HS-27A (cell line): ENCODE data around the gene PTBP3.

ENCODE experiments used
- DNase-seq: peaks from one replicate; pipeline ENCODE4 v3.0.0-alpha.2; 2012; ENCODE audit warnings: low read depth, missing footprints

The PTBP3 gene

DNA sequence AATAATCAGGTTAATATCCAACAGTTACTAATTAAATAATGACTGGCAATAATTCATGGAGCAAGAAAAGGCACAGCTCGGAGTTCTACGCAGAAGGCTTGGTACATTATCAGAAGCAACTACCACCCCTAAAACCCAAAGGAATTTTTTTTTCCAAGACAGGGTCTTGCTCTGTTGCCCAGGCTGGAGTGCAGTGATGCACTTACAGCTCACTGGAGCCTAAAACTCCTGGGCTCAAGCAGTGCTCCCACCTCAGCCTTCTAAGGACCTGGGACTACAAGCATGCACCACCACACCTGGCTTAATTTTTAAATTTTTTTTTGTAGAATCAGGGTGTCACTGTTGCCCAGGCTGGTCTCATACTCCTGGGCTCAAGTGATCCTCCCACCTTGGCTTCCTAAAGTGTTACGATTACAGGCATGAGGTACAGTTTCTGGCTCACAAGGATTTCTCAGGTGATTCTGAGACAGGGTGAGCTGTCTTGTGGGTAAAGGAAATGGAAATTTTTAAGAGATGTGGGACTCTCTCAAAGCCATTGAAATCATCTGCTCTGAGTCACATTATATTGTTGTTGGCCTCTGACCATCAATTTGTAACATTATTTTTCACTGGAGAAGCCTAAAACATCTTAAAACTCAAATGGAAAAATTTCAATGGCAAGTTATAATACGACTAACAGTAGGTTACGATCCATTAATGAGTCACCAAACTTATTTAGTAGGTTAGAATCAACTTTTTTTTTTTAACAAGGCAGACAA is 26.8 kb upstream of the PTBP3 start:
- no peak for DNase-seq

DNA sequence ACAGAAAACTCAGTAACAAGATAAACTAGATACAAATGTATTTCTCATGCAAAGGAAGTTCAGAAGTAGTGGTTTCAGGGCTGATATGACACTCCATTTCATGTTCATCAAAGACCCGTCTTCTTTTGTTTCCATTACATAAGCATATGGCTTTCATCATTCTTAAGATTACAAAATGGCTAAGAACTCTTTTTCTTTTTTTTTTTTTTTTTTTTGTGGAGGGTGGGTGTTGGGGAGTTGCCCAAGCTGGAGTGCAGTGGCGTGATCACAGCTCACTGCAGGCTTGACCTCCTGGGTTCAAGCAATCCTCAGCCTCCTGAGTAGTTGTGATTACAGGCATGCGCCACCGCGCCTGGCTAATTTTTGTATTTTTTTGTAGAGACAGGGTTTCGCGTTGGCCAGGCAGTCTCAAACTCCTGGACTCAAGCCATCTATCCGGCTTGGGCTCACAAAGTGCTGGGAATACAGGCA is 22.0 kb upstream of the PTBP3 start:
- no peak for DNase-seq

DNA sequence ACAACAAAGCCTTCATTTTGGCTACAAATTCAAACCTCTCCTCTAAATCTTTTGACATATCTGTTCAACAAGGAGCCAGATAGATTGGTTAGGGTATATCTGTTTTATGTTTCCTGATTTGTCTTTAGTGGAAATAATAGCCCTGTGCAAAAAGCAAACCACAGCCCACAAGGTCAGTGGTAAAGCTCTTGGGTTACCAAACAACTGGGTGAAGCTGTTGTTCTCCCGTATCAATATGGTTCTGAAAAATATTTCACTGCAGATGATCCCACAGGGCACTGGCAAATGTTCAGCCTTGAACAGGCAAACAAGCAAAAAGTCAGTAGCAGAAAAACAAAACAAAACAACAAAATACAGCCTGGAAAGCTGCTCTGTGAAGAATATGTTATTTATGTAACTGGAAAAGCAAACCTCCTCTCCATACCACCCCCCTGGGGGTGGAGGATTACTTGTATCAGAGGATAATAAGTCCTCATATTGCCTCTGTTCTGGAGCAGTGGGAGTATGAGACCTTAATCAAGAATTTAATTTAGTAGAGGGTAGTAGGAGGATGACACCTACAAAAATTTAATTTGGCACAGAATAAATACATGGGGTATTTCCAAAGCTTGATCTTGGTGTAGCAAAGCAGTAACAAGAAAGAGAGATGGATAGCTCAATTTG is 20.8 kb upstream of the PTBP3 start:
- DNase-seq = no peak

DNA sequence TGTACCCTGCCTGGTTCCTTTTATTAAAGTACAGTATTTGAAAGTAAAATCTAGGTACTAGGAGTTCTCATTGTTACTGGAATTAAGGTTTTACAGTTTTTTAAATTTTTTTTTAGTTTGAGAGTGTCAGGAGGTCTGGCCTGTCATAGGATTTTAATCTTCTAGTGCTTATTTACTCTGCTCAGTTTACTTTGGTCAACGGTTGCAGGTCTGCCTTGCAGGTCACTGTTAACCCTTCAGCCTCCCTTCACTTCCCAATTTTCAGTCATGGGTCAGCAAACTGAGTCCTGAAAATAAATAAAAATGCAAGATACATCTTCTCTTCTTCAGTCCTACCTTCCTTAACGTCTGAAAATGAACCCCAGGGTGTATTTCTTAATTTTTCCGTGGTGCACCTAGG is 18.8 kb upstream of the PTBP3 start:
- no peak for DNase-seq

DNA sequence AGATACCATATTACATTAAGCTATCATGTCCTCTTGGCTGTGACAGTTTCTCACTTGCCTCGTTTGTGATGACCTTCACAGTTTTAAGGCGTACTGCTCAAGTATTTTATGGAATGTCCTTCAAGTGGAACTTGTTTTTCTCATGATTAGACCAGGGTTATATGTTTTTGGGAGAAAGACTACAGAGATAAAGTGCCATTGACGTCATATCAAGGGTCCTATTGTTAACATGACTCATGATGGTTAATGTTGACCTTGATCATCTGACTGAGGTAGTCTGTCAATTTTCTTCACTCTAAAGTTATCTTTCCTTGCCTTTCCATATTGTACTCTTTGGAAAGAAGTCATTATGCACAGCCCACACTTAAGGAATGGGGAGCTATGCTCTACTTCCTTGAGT is 17.8 kb upstream of the PTBP3 start:
- DNase-seq = no peak

DNA sequence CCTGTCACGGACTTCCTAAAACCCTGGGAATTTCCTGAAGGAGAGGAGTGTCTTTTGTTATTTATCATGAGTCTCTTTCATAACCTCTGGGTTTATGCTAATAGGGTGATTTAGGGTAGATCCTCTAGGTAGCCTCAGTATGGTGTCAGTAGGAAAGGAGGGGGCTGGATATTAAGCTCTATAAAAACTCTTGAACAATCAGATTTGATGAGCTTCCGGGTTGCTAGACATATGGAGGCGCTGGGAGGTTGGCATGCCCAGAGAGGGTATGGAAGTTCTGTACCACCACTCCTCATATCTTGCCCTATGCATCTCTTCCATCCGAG is 15.6 kb upstream of the PTBP3 start:
- no peak for DNase-seq

DNA sequence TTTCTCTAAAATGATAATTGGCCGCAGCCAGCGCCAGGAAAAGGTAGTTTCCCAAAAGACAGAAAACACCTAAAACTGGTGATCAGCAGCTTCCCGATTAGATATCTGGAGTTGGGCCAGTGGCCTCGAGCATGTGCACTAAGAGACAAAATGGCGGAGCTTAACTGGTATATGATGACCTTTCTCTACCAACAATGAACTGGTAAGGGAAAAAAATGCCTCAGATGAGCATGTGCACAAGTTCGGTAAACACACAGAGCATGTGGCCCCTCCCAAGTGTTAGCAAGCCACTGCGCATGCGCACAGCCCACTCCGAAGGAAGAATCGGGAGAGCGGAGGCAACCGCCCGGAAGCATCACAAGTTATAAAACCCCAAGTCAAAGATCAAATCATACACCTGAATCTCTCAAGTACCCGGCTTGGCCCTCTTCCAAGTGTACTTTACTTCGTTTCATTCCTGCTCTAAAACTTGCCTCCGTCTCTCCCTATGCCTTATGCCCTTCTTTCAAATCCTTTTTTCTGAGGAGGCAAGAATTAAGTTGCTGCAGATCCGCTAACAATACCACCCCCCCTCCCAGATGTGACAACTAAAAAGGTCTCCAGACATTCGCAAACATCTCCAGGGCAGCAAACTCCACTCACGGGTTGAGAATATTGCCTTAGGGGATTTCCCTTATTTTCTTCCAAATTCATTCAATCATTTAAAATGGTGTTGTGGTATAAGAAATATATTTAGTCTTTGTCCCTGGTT is 15.0 kb upstream of the PTBP3 start:
- no peak for DNase-seq

DNA sequence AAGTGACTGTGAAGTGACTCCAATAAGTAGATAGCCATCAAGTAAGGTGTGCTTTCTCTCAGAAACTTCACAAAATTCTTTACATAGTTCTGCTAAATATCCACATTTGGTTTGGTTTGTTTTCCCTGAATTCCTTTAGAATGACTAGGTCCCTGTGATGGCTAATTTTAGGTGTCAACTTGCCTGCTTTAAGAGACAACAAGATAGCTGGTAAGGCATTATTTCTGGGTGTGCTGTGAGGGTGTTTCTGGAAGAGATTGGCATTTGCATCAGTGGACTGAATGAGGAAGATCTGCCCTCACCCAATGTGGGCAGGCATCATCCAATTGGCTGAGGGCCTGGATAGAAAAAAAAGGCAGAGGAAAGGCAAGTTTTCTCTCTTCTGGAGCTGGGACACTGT is 8.3 kb upstream of the PTBP3 start:
- peak; percentile 72 for DNase-seq

DNA sequence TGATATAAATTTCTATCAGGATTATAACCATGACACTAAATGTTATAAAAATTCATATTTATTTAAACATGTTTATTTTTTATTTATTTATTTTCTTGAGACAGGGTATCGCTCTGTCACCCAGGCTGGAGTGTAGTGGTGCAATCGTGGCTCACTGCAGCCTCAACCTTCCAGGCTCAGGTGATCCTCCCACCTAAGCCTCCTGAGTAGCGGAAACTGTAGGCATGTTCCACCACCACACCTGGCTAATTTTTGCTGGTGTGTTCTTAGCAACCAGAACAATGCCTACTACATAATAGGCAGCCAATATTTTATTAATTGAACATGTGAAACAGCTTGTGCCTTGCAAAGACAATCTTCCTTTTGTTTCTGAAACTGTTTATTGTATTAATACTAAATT is 6.5 kb upstream of the PTBP3 start:
- DNase-seq = no peak

DNA sequence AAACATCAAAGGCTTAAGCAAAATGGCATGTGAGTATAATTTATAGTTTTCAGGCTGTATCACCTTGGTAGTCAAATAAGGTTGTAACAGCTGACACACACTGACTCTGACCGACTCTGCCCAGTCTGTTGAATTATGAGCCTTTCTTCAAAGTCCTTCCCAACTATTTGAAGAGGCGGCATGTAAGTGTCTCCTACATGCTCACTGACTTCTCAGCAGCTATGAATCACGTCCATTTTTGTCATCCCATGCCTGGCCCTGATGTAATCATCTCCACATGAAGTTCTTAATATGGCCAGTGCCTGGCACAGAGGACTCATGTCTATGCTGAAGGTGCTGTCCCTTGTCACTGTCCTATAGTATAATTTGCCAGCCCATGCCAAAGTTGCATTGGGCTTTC is 5.1 kb upstream of the PTBP3 start:
- no peak for DNase-seq

DNA sequence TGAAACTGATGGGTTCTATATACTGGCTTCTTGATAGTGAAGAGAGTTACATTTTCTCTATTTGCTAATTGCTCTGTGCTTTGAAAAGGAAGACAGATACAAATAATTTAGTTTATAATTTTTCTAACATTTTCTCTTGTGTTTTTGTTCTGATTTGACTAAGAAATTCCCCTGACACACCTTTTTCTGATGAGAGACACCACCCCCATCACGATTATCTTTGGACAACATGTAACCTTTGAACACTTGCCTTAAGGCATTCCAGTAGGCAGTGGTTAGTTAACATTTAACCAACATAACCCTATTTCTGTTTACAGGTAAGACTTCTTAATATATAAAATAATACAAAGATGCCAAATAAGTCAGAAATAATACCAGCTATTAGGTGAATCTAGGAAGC is 4.1 kb upstream of the PTBP3 start:
- DNase-seq = no peak

DNA sequence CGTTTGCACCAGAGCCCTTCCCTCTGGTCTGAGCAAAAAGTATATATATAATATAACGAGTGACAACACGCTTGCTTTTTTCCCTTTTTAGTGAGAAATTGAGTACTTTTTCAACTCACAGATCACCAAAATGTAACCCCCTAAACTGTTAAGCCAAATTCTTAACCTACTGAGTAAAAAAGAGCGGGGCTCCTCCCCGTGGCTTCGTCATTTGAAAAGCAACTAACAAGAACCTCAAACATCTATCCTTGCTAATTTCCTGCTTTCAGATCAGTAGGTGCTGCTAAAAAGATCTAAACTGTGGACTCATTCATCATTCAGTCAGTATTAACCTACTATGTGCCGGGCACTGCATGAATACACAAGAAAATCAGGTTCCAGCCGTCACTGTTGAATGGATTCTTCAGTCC is 1.0 kb upstream of the PTBP3 start:
- DNase-seq = no peak

DNA sequence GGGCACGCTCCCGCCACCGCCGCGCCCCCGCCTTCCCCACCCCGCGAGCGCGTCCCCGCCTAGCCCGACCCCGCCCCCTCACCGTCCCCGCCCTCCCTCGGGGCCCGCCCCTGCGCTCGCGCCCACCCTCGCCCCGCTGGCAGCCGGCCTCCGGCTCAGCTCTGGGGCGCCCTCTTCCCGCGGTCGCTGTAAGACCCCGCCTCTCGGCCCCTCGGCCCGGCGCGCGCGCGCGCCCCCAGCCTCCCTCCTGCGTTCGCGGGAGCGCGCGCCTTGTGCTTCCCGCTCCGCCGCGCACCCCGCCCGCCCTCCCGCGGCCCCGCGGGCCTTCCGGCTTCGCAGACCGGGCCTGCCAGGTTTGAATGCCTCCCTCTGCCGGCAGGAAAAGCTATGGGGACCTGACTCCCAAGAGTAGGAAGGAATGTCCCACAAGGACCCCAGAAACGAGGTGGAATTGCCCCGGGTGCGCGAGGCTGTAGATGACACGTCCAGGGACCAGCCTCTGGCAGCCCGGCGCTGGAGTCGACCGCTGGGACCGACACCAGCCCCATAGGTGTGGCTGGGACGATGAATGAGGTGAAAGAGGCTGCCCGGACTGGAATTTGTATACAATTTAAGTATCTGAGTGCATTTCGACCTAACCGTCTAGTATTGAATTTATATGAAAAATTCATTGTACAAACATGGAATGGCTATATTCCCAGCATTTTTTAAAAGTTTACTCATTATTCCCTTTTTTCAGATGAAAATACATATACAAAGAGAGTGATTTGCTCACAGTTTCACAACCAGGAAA is 416 bp upstream of the PTBP3 start:
- DNase-seq = peak; percentile 78

DNA sequence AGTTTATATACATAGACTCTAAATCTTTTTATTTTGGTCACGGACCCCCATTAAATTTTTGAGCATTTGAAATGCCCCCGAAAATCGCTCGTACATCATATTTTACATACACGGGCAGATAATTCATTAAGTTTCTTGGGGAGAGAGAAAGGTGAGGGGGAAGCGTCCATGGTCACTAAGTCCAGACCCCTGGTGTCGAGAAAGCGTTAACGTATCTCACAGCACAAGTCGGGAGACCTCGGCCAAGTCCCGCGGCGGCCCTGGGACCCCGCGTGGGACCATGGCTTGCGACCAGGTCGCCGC is 794 bp downstream of the PTBP3 start:
- DNase-seq = no peak

DNA sequence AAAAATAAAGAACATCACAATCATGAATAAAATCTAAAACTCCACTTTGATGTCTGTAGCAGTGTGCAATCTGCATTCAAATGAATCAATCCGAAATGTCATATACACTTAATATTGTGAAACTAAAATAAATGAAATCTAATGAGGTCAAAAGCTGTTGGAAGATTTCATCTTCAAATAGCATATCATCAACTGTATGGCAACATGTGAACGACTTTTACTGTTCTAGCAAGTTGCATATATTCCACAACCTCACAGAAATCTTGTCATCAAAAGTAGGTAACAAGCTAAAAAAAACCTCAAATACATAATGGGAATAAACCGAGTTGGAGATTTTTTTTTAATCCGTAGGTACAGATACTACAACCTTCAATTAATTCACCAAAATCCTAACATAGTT is 1.2 kb downstream of the PTBP3 start:
- DNase-seq = no peak

DNA sequence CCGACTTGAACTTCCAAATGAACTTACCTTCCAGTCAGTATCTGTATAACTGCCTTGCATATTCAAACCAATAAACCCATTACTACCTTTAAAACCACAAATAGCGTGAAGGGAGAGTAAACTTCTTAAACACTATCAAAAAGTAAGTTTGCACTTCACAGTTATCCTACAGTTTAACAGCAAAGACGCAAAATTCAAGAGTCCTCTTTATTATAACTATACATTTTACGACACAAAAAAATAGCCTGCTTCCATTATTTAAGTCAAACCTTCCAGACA is 1.8 kb downstream of the PTBP3 start:
- DNase-seq = no peak

DNA sequence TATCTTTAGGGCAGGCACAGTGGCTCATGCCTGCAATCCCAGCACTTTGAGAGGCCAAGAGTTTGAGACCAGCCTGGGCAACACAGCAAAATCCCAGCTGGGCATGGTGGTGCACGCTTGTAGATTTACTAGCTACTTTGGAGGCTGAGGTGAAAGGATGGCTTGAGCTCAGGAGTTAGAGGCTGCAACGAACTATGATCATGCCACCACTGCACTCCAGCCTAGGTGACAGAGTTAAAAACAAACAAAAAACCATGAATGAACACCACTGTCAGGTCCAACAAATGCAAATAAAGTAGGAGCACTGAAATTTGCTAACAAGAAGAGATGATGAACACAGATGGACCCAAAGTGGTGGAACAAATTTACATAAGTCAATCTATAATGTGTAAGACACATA is 4.9 kb downstream of the PTBP3 start:
- DNase-seq = no peak

DNA sequence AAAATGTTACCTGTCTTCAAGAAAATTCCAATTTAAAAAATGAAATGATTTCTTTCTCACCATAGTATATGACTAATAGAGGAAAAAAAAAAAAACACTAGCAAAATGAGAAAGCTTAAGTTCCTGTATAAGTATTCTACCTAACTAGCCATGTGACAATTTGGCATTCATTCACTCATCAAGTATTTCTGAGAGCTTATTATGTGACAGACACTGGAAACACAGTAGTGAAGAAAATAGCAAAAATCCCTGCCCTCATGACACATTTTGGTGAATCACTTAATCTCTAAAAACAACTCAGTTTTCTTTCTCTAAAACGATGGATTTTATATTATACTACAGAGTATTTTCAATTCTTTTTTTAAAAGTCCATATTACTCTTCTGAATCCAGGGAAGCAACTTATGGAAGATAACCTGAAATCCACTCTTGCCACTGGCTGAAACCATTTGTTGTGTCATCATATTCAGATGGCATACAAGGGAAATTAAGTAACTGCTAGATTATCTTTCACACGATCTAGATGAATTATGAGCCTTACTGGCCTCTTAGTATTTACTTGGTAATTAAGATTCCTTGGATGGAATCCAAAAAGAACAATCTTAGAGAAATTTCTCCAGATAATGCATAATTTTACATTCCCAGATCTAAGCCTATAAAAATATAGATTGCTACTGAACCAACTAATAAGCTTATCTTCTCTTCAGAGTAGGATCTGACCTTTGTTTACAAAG is 5.5 kb downstream of the PTBP3 start:
- no peak for DNase-seq

DNA sequence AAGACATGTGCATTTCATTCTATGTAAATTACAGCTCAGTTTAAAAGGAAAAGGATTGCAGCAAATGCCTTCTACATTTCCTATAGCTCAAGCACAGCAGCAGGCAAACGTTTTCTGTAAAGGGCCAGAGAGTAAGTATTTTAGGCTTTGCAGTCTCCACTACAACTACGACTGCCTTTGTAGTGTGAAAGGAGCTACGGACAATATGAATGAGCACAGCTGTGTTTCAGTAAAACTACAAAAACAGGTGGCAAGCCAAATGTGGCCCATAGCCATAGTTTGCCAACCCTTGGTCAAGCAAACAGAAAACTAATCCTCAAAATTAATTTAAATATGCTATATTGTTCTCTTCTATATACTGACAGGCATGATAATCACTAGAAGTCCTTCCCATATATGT is 7.2 kb downstream of the PTBP3 start:
- no peak for DNase-seq

DNA sequence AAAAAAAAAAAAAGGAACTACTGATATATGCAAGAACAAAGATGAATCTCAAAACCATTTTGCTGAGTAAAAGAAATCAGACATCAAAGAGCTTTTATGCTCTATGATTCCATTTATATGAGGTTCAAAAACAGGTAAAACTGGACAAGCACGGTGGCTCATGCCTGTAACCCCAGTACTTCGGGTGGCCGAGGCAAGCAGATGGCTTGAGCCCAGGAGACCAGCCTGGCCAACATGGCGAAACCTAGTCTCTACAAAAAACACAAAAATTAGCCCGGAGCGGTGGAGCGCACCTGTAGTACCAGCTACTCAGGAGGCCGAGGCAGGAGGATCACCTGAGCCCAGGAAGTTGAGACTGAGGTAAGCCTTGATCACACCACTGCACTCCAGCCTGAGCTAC is 7.8 kb downstream of the PTBP3 start:
- no peak for DNase-seq

DNA sequence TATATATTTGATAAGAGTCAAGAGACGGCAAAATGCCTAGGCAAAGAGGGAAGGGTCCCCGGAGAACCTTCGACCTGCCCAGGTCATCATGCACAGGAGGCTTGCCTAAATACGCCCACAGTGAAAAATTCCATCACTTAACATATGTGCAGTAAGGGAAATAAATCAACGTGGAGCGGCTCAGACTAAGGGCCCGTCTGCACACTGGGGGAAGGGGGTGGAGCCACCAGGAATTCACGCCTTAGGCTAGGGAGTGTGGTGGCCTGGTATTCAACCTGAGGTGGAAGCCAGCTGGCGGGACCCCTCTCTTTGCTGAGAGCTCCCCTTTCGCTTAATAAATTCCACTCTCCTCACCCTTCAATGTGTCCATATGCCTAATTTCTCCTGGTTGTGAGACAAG is 8.3 kb downstream of the PTBP3 start:
- no peak for DNase-seq

DNA sequence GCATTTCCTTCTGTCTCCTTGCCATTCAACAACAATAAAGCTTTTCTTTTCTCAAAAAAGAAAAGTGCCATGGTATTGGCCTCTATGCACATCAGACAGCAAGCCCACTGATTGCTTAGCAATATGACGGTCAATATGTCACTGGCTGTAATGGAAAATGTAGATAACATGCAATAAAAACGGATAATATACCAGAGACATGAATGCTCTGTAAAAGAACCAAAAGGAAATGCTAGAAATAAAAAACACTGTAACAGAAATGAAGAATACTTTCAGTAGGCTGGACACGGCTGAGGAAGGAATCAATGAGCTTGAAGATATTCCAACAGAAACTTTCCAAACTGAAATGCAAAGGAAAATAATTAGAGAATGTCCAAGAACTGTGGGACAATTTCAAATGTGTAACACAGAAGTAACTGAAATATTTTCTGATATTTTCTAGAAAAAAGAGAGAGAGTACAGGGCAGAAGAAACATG is 10.0 kb downstream of the PTBP3 start:
- no peak for DNase-seq
